Activated T-cell treated with anti-CD3 and anti-CD28 coated beads for 48 hours (primary cell): Measurements from ENCODE around the gene TAS2R60.
A peak's percentile ranks its signal among the peaks of the same experiment; 100 is the strongest.
"Not testable (repeated sequence)": the region's sequence is repeated elsewhere in the genome, so short reads cannot be mapped to it uniquely, and the experiment has no call there.

Experiments used
- DNase-seq: peaks from one replicate; pipeline ENCODE4 v3.0.0-alpha.2; 2020; ENCODE audit warnings: low read depth

Gene TAS2R60, protein sequence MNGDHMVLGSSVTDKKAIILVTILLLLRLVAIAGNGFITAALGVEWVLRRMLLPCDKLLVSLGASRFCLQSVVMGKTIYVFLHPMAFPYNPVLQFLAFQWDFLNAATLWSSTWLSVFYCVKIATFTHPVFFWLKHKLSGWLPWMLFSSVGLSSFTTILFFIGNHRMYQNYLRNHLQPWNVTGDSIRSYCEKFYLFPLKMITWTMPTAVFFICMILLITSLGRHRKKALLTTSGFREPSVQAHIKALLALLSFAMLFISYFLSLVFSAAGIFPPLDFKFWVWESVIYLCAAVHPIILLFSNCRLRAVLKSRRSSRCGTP

GRCh38 chr7:143443153-143443552 lies at the start of gene TAS2R60:
TSS of gene TAS2R60 (plus strand) at chr7:143443453. CDS start at chr7:143443453, 0 bp downstream.
- no peak for DNase-seq

DNA sequence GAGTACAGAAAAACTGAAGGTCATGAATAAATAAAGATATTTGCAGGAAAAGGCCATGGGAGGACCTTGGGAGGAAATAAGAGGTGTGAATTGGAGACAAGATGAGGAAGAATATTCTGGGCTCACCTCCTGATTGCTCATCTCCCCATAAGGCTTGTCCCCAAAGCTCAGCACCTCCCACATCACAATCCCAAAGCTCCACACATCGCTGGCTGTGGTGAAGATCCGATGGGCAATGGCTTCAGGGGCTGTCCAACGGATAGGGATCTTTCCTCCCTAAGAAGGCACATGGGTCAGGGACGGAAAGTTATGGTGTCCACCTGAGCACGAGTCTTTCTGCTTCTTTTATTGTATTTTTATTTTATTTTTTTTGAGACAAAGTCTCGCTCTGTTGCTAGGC lies 49.2 kb upstream of the TAS2R60 start:
- no peak for DNase-seq

GRCh38 chr7:143394777-143395176 lies 48.5 kb upstream of the TAS2R60 start:
- DNase-seq, result no peak

- no peak for DNase-seq
These were observed 47.8 kb upstream of the TAS2R60 start for GRCh38 chr7:143395187-143396149.

DNA sequence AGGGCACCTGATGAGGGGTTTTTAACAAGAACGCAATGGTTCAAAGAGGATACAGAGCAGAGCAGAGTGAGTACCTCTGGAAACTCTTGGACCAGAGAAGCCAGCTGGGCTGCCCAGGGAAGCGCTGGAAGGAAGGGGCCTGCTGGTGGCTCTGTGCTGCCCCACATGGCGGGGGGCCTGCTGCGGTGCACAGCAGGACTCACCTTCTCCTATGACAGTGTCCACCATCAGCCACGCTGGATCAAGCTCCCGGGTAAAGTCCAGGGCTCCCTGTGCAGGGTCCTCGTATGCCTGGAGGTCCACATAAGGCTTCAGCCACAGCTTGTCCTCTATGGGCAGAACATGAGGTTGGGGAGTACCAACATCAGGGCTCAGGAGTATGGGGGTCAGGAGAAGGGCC lies 47.1 kb upstream of the TAS2R60 start:
- no peak for DNase-seq

- no peak for DNase-seq
These were observed 46.4 kb upstream of the TAS2R60 start for GRCh38 chr7:143396625-143397556.

GRCh38 chr7:143397710-143398530 lies 45.3 kb upstream of the TAS2R60 start:
- no peak for DNase-seq

DNA sequence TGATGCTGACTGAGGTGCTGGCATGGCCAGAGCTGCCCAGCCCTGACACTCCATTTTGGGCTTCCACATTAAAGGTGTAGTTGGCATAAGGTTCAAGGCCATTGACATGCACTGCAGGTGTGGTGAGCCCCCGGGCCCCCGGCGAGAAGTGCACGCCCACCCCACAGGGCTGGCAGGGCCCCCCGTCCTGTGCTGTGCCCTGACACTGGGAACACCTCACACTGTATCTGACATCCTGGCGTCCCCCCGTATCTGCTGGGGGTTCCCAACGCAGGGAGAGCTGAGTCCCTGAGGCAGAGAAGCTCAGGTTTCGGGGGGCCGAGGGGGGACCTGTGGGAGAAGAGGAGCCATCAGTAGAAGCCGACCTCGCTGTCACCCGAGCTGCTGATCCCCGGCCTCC lies 44.6 kb upstream of the TAS2R60 start:
- no peak for DNase-seq

DNA sequence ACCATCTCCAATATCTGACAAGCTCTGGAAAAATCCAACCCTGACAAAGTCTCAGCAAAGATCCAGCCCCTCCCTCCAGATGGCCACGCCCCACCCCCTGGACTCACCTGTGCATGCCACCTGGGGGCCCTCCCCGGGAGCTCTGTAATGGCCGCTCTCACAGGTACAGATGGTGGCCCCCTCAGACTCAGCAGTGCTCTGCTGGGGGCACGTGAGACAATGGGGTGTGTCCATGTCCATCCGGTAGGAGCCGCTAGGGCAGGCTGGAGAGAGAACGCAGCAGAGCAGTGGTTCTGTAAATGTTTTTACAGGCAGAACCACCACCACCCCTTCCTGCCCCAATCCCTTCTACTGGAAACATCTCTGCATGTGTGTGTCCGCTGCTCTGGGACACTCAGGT lies 44.1 kb upstream of the TAS2R60 start:
- DNase-seq, result no peak

GRCh38 chr7:143399642-143400041 lies 43.6 kb upstream of the TAS2R60 start:
- DNase-seq, result no peak

GRCh38 chr7:143401265-143401664 lies 42.0 kb upstream of the TAS2R60 start:
- no peak for DNase-seq

- DNase-seq, result not testable (repeated sequence)
These were observed 41.0 kb upstream of the TAS2R60 start for GRCh38 chr7:143402233-143402632.

GRCh38 chr7:143405173-143406001 lies 37.9 kb upstream of the TAS2R60 start:
- DNase-seq, result no peak

DNA sequence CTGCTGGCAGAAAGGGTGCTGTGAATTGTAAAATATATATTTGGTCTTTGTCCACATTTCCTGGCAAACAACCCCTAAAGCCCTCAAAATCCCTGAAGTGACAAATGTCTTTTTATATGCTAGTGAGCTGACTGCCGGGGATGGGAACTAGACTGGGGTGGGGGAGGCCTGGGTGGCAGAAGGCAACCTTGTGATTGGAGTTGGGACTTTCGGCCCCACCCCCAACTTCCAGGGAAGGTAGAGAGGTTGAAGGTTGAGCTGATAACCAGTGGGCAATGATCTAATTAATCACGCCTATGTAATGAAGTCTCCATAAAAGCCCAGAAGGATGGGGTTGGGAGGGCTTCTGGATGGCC lies 37.3 kb upstream of the TAS2R60 start:
- DNase-seq, result no peak

DNA sequence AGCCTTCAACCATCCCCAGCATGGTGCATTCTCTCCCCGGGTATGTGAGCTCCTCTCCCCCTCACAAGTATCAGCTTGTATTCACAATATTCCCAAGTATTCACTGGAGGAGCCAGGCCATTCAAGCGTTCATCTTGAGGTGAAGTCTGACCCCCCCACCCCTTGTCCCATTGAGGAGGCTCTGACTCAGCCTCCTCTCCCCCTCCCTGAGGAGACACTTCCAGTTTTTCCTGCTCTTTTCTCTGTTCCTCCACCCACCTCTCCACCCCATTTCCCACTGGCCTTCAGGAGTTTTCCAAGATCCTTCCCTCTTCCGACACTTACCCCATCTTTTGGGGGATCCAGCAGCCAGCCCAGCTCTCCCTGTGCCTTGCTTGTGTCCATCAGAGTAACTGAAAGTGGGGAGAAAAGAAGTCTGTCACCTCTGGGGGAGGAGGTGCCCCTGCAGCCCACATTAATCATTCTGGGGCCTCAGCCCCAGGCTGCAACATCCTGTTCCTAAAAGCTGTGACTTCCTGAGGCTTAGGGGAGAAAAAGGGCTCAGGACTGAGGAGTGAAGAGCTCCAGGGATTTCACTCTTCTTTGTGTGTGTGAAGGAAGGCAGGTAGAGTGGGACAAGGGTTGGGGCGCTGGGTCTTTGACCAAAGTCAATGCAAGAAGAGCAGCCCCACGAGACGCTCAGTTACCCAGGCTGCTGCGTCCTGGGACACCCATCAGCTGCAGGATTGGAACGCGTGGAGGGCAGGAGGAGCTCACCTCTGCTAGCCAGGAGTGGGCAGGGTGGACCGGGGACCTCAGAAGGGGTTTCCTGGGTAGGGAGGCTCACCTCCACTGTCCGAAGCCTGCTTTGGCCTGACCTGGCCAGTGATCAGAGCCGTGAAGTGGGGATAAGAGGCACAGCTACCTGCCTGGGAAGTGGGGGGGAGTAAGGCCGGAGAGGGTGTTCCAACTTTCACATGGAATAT lies 35.7 kb upstream of the TAS2R60 start:
- no peak for DNase-seq

DNA sequence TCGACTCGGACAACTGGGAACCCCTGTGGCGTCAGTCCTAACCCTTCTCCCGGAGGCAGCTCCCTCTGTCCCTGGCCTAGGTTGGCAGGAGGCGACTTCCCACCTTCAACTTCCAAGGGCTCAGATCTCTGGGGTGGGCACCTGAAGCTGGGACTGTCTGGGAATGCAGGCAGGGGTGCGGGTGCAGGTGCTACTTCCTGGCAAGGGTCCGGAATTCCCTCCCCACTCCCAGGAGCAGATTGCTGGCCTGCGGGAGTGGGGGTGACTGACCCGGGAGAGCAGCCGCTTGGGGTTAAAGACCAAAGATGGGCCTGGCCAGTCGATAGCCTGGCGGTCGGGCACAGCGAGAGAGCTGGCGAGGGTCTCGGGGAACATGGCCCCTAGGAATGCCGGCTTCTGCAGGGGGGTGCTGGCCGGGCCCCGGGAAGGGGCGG lies 35.0 kb upstream of the TAS2R60 start:
- no peak for DNase-seq

- DNase-seq, result peak; percentile 34
These were observed 34.3 kb upstream of the TAS2R60 start, which contains the start of gene EPHA1 for GRCh38 chr7:143408686-143409561. TSS of gene EPHA1 (minus strand) at chr7:143408856. CDS start at chr7:143408805, 51 bp downstream.

DNA sequence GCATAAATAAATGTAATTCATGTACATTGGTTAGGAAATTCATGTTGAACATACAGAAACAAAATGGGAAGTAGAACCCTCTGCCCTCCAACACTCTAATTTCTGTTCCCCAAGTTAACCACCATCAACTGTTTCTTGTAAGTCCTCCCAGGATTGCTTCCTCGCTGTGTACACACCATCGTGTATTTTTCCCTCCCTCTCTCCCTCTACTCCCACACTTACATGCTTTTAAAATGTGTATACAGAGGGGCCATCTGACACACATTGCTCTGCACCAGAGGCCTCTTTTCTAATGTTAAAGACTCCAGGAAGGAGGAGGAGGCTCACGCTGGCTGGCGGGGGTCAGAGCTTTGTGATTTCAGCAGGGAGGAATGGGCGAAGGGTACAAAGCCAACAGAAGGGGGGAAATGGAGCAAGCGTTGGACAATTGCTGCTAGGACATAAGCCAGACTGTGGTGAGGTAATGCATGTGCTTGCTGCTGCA lies 32.7 kb upstream of the TAS2R60 start:
- no peak for DNase-seq
